HEK293 (cell line): Measurements from ENCODE around the gene DDX10.

Source experiments
- CTCF ChIA-PET: fragments of 350-600 bp; formaldehyde crosslinking; extraction: SDS; loops from one replicate; lab custom pipeline; 2021; ENCODE audit warnings: antibody characterized with exemption; lab: Yijun Ruan, JAX
- POLR2A ChIA-PET: fragments of 300-600 bp; formaldehyde crosslinking; extraction: SDS; loops from one replicate; lab custom pipeline; 2020; ENCODE audit warnings: antibody characterized with exemption, inconsistent platforms; lab: Yijun Ruan, JAX
- H3K27ac ChIP-seq: fragments of 200-500 bp; sonication (Bioruptor generic); 2 replicates; pipeline ENCODE4 v1.5.1; 2014; ENCODE audit warnings: low read depth, low read length, control low read depth, inconsistent platforms; ENCODE audit errors: extremely low read depth
- H3K36me3 ChIP-seq, 2 experiments: fragments of 200-500 bp in 1 of 2; sonication (Bioruptor generic) in 1 of 2; 1 replicate in 1 of 2; 2 replicates in 1 of 2; pipeline ENCODE4 v1.5.1; 2014 to 2017; ENCODE audit warnings: inconsistent platforms in 2 of 2, low read length in 2 of 2; ENCODE audit not compliant: control insufficient read depth in 2 of 2, insufficient read depth in 1 of 2
- H3K4me1 ChIP-seq: fragments of 200-500 bp; sonication (Bioruptor generic); 2 replicates; pipeline ENCODE4 v1.5.1; 2014; ENCODE audit warnings: mild to moderate bottlenecking, low read length, inconsistent platforms; ENCODE audit not compliant: control insufficient read depth, insufficient read depth
- H3K4me3 ChIP-seq: 2 replicates; pipeline ENCODE4 v1.5.1; 2011; ENCODE audit warnings: low read depth, mild to moderate bottlenecking, control low read depth, low read length, moderate library complexity
- H3K9me3 ChIP-seq: fragments of 200-500 bp; sonication (Bioruptor generic); 2 replicates; pipeline ENCODE4 v1.5.1; 2014; ENCODE audit warnings: low read depth, low read length, inconsistent platforms; ENCODE audit not compliant: control insufficient read depth, insufficient read depth
- KLF17 ChIP-seq: fragments of 450-650 bp; formaldehyde crosslinking; IDR thresholded peaks from 2 replicates; pipeline ENCODE4 v1.5.1; 2016; ENCODE audit warnings: missing biosample characterization, missing genetic modification characterization
- PRDM4 ChIP-seq: fragments of 450-650 bp; formaldehyde crosslinking; IDR thresholded peaks from 2 replicates; pipeline ENCODE4 v1.5.1; 2017; ENCODE audit warnings: missing biosample characterization, missing genetic modification characterization
- SP7 ChIP-seq: fragments of 450-650 bp; formaldehyde crosslinking; IDR thresholded peaks from 2 replicates; pipeline ENCODE4 v1.5.1; 2016; ENCODE audit warnings: missing biosample characterization, missing genetic modification characterization
- ZFP41 ChIP-seq: fragments of 450-650 bp; formaldehyde crosslinking; IDR thresholded peaks from 2 replicates; pipeline ENCODE4 v1.5.1; 2016; ENCODE audit warnings: missing biosample characterization, missing genetic modification characterization, borderline replicate concordance
- ZNF18 ChIP-seq: fragments of 450-650 bp; formaldehyde crosslinking; IDR thresholded peaks from 2 replicates; pipeline ENCODE4 v1.5.1; 2016; ENCODE audit warnings: missing biosample characterization, missing genetic modification characterization
- ZNF211 ChIP-seq: fragments of 450-650 bp; formaldehyde crosslinking; IDR thresholded peaks from 2 replicates; pipeline ENCODE4 v1.5.1; 2016; ENCODE audit warnings: low read depth, missing biosample characterization, missing genetic modification characterization
- ZNF221 ChIP-seq: fragments of 450-650 bp; formaldehyde crosslinking; IDR thresholded peaks from 2 replicates; pipeline ENCODE4 v1.5.1; 2017; ENCODE audit warnings: missing biosample characterization, missing genetic modification characterization, borderline replicate concordance
- ZNF354C ChIP-seq: fragments of 450-650 bp; formaldehyde crosslinking; IDR thresholded peaks from 2 replicates; pipeline ENCODE4 v1.5.1; 2016; ENCODE audit warnings: missing biosample characterization, missing genetic modification characterization, low read depth, borderline replicate concordance
- ZNF416 ChIP-seq: fragments of 450-650 bp; formaldehyde crosslinking; IDR thresholded peaks from 2 replicates; pipeline ENCODE4 v1.5.1; 2016; ENCODE audit warnings: missing biosample characterization, missing genetic modification characterization
- ZNF501 ChIP-seq: fragments of 450-650 bp; formaldehyde crosslinking; IDR thresholded peaks from 2 replicates; pipeline ENCODE4 v1.5.1; 2016; ENCODE audit warnings: missing biosample characterization, missing genetic modification characterization
- ZNF623 ChIP-seq: fragments of 450-650 bp; formaldehyde crosslinking; IDR thresholded peaks from 2 replicates; pipeline ENCODE4 v1.5.1; 2016; ENCODE audit warnings: missing biosample characterization, missing genetic modification characterization
- ZNF692 ChIP-seq: fragments of 450-650 bp; formaldehyde crosslinking; IDR thresholded peaks from 2 replicates; pipeline ENCODE4 v1.5.1; 2016; ENCODE audit warnings: missing biosample characterization, missing genetic modification characterization
- ZSCAN23 ChIP-seq: fragments of 450-650 bp; formaldehyde crosslinking; IDR thresholded peaks from 2 replicates; pipeline ENCODE4 v1.5.1; 2016; ENCODE audit warnings: missing biosample characterization, missing genetic modification characterization
- ZSCAN4 ChIP-seq: fragments of 450-650 bp; formaldehyde crosslinking; IDR thresholded peaks from 2 replicates; pipeline ENCODE4 v1.5.1; 2017; ENCODE audit warnings: missing biosample characterization, missing genetic modification characterization
- TF ChIP-seq, protein P1 (sequence below): fragments of 450-650 bp; formaldehyde crosslinking; IDR thresholded peaks from 2 replicates; pipeline ENCODE4 v1.5.1; 2016; ENCODE audit warnings: missing biosample characterization, missing genetic modification characterization, borderline replicate concordance
- TF ChIP-seq, protein P2 (sequence below): fragments of 450-650 bp; formaldehyde crosslinking; conservative IDR thresholded peaks from 2 replicates; pipeline ENCODE4 v1.5.1; 2016; ENCODE audit warnings: low read depth, missing biosample characterization, missing genetic modification characterization

DDX10 gene

GRCh38 chr11:108818971-108819370 lies 154.1 kb downstream of the DDX10 start:
- H3K27ac ChIP-seq = no peak overlapping the region
- H3K4me3 ChIP-seq = no peak overlapping the region
- TF ChIP-seq ZNF221 (no peak), ZNF623 (no peak), ZNF416 (tag by site-specific recombination) (no peak), SP7 (no peak), PRDM4 (tag by site-specific recombination) (no peak), ZFP41 (tag by site-specific recombination) (no peak), ZSCAN4 (no peak), KLF17 (tag by site-specific recombination) (no peak), ZNF692 (tag by site-specific recombination) (no peak), ZNF354C (tag by site-specific recombination) (no peak), ZNF501 (tag by site-specific recombination) (no peak)
- TF ChIP-seq, protein P1, sequence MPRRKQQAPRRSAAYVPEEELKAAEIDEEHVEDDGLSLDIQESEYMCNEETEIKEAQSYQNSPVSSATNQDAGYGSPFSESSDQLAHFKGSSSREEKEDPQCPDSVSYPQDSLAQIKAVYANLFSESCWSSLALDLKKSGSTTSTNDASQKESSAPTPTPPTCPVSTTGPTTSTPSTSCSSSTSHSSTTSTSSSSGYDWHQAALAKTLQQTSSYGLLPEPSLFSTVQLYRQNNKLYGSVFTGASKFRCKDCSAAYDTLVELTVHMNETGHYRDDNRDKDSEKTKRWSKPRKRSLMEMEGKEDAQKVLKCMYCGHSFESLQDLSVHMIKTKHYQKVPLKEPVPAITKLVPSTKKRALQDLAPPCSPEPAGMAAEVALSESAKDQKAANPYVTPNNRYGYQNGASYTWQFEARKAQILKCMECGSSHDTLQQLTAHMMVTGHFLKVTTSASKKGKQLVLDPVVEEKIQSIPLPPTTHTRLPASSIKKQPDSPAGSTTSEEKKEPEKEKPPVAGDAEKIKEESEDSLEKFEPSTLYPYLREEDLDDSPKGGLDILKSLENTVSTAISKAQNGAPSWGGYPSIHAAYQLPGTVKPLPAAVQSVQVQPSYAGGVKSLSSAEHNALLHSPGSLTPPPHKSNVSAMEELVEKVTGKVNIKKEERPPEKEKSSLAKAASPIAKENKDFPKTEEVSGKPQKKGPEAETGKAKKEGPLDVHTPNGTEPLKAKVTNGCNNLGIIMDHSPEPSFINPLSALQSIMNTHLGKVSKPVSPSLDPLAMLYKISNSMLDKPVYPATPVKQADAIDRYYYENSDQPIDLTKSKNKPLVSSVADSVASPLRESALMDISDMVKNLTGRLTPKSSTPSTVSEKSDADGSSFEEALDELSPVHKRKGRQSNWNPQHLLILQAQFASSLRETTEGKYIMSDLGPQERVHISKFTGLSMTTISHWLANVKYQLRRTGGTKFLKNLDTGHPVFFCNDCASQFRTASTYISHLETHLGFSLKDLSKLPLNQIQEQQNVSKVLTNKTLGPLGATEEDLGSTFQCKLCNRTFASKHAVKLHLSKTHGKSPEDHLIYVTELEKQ (tag by site-specific recombination) = no peak
- ChIA-PET POLR2A (no interaction called here), CTCF (interaction anchor here (0.5 to 0.6 kb wide), 2 partner anchors 61 to 196 kb away, joined by 3 read pairs; no protein-coding TSS in a partner anchor)
- H3K4me1 ChIP-seq = no peaks in the 10 kb centered on the region
- H3K9me3 ChIP-seq = no peaks in the 10 kb centered on the region
- no peaks in the 10 kb centered on the region for H3K36me3 ChIP-seq

- ChIA-PET POLR2A (no interaction called here), CTCF (no interaction called here)
- TF ChIP-seq, protein P2, sequence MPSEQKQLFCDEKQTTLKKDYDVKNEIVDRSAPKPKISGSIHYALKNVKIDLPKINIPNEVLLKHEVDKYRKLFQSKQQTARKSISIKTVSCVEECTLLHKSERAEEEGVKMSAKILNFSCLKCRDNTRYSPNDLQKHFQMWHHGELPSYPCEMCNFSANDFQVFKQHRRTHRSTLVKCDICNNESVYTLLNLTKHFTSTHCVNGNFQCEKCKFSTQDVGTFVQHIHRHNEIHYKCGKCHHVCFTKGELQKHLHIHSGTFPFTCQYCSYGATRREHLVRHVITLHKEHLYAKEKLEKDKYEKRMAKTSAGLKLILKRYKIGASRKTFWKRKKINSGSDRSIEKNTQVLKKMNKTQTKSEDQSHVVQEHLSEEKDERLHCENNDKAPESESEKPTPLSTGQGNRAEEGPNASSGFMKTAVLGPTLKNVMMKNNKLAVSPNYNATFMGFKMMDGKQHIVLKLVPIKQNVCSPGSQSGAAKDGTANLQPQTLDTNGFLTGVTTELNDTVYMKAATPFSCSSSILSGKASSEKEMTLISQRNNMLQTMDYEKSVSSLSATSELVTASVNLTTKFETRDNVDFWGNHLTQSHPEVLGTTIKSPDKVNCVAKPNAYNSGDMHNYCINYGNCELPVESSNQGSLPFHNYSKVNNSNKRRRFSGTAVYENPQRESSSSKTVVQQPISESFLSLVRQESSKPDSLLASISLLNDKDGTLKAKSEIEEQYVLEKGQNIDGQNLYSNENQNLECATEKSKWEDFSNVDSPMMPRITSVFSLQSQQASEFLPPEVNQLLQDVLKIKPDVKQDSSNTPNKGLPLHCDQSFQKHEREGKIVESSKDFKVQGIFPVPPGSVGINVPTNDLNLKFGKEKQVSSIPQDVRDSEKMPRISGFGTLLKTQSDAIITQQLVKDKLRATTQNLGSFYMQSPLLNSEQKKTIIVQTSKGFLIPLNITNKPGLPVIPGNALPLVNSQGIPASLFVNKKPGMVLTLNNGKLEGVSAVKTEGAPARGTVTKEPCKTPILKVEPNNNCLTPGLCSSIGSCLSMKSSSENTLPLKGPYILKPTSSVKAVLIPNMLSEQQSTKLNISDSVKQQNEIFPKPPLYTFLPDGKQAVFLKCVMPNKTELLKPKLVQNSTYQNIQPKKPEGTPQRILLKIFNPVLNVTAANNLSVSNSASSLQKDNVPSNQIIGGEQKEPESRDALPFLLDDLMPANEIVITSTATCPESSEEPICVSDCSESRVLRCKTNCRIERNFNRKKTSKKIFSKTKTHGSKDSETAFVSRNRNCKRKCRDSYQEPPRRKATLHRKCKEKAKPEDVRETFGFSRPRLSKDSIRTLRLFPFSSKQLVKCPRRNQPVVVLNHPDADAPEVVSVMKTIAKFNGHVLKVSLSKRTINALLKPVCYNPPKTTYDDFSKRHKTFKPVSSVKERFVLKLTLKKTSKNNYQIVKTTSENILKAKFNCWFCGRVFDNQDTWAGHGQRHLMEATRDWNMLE (tag by site-specific recombination) = no peak
- TF ChIP-seq ZSCAN23 (tag by site-specific recombination) (no peak), ZNF211 (tag by site-specific recombination) (no peak), ZNF18 (tag by site-specific recombination) (no peak), ZNF354C (tag by site-specific recombination) (no peak)
Measured at GRCh38 chr11:108819957-108820356, 155.1 kb downstream of the DDX10 start.

More at GRCh38 chr11:108819957-108820356, 155.1 kb downstream of the DDX10 start:
- no peak overlapping the region for H3K27ac ChIP-seq
- H3K4me1 ChIP-seq = no peaks in the 10 kb centered on the region
- H3K4me3 ChIP-seq = no peak overlapping the region
- no peaks in the 10 kb centered on the region for H3K36me3 ChIP-seq
- no peaks in the 10 kb centered on the region for H3K9me3 ChIP-seq
